H9 (cell line): ENCODE measurements around the gene DOC2A. TPM values are rescaled to one million over a fixed set of nuclear protein-coding genes. Genes with fewer than 3 reads are reported as not detected.

Source experiments
- DNase-seq: peaks from one replicate; pipeline ENCODE4 v3.0.0-alpha.2; 2017
- H2AFZ ChIP-seq: one replicate; pipeline ENCODE4 v1.6.1; 2013; ENCODE audit warnings: mild to moderate bottlenecking, low read length, control low read depth, moderate library complexity
- H2AK5ac ChIP-seq: 2 replicates; pipeline ENCODE4 v1.6.1; 2013; ENCODE audit warnings: low read length, control low read depth, mixed read lengths; ENCODE audit not compliant: insufficient read length
- H2BK120ac ChIP-seq: one replicate; pipeline ENCODE4 v1.6.1; 2013; ENCODE audit warnings: low read depth, mild to moderate bottlenecking, low read length, control low read depth, inconsistent platforms; ENCODE audit not compliant: poor library complexity, severe bottlenecking
- H2BK12ac ChIP-seq: 2 replicates; pipeline ENCODE4 v1.6.1; 2013; ENCODE audit warnings: low read length, control low read depth, mixed read lengths, low read depth; ENCODE audit not compliant: insufficient read length
- H2BK15ac ChIP-seq: 2 replicates; pipeline ENCODE4 v1.6.1; 2013; ENCODE audit warnings: low read depth, low read length, control low read depth
- H2BK20ac ChIP-seq: one replicate; pipeline ENCODE4 v1.6.1; 2013; ENCODE audit warnings: low read depth, mild to moderate bottlenecking, low read length, control low read depth, inconsistent platforms; ENCODE audit not compliant: poor library complexity, severe bottlenecking
- H2BK5ac ChIP-seq: 2 replicates; pipeline ENCODE4 v1.6.1; 2013; ENCODE audit warnings: low read length, control low read depth, mixed read lengths; ENCODE audit not compliant: insufficient read length
- H3K14ac ChIP-seq: 2 replicates; pipeline ENCODE4 v1.6.1; 2013; ENCODE audit warnings: low read length, control low read depth; ENCODE audit not compliant: insufficient read depth
- H3K18ac ChIP-seq: 2 replicates; pipeline ENCODE4 v1.6.1; 2013; ENCODE audit warnings: low read depth, mild to moderate bottlenecking, mixed read lengths, low read length, control low read depth; ENCODE audit not compliant: insufficient read length
- H3K23ac ChIP-seq: 2 replicates; pipeline ENCODE4 v1.6.1; 2013; ENCODE audit warnings: low read length, control low read depth, mixed read lengths, low read depth; ENCODE audit not compliant: insufficient read length
- H3K23me2 ChIP-seq: 2 replicates; pipeline ENCODE4 v1.6.1; 2013; ENCODE audit warnings: low read depth, mild to moderate bottlenecking, mixed read lengths, low read length, control low read depth; ENCODE audit not compliant: insufficient read length, poor library complexity, severe bottlenecking
- H3K27ac ChIP-seq: 2 replicates; pipeline ENCODE4 v1.5.1; 2013; ENCODE audit warnings: low read length, control low read depth, mixed read lengths, low read depth; ENCODE audit not compliant: insufficient read length
- H3K27me3 ChIP-seq: 2 replicates; pipeline ENCODE4 v1.6.1; 2013; ENCODE audit warnings: low read length, control low read depth, inconsistent platforms; ENCODE audit not compliant: insufficient read depth
- H3K4ac ChIP-seq: 2 replicates; pipeline ENCODE4 v1.6.1; 2013; ENCODE audit warnings: low read depth, mild to moderate bottlenecking, control low read depth, inconsistent platforms, low read length, moderate library complexity
- H3K4me1 ChIP-seq: 2 replicates; pipeline ENCODE4 v1.6.1; 2013; ENCODE audit warnings: low read length, control low read depth, inconsistent platforms; ENCODE audit not compliant: insufficient read depth
- H3K4me2 ChIP-seq: 2 replicates; pipeline ENCODE4 v1.6.1; 2013; ENCODE audit warnings: low read length, control low read depth, mixed read lengths; ENCODE audit not compliant: insufficient read length, insufficient read depth
- H3K56ac ChIP-seq: 2 replicates; pipeline ENCODE4 v1.6.1; 2013; ENCODE audit warnings: low read depth, mild to moderate bottlenecking, mixed read lengths, low read length, control low read depth; ENCODE audit not compliant: insufficient read length
- H3K79me1 ChIP-seq: 2 replicates; pipeline ENCODE4 v1.6.1; 2013; ENCODE audit warnings: low read depth, mild to moderate bottlenecking, moderate library complexity, low read length, control low read depth, inconsistent platforms; ENCODE audit not compliant: insufficient read depth, poor library complexity, severe bottlenecking
- H3K79me2 ChIP-seq: 2 replicates; pipeline ENCODE4 v1.6.1; 2013; ENCODE audit warnings: low read length, control low read depth, inconsistent platforms; ENCODE audit not compliant: insufficient read depth
- H3K9ac ChIP-seq: 2 replicates; pipeline ENCODE4 v1.6.1; 2013; ENCODE audit warnings: low read length, control low read depth, mixed read lengths; ENCODE audit not compliant: insufficient read length; ENCODE audit errors: extremely low read depth
- H3K9me3 ChIP-seq: one replicate; pipeline ENCODE4 v1.6.1; 2013; ENCODE audit warnings: low read depth, low read length, inconsistent platforms; ENCODE audit not compliant: control insufficient read depth
- H3T11ph ChIP-seq: one replicate; pipeline ENCODE4 v1.6.1; 2013; ENCODE audit warnings: mild to moderate bottlenecking, low read length, control low read depth, inconsistent platforms
- H4K20me1 ChIP-seq: one replicate; pipeline ENCODE4 v1.6.1; 2013; ENCODE audit not compliant: control insufficient read depth, insufficient read length, insufficient read depth
- H4K5ac ChIP-seq: 2 replicates; pipeline ENCODE4 v1.6.1; 2013; ENCODE audit warnings: low read depth, mild to moderate bottlenecking, mixed read lengths, low read length, control low read depth; ENCODE audit not compliant: insufficient read length
- H4K8ac ChIP-seq: replicated peaks from 2 replicates; pipeline ENCODE4 v1.6.1; 2013; ENCODE audit warnings: low read length, control low read depth, mixed read lengths, low read depth; ENCODE audit not compliant: insufficient read length
- H4K91ac ChIP-seq: 2 replicates; pipeline ENCODE4 v1.6.1; 2013; ENCODE audit warnings: low read depth, mild to moderate bottlenecking, moderate library complexity, mixed read lengths, low read length, control low read depth; ENCODE audit not compliant: insufficient read length
- H3K27ac Mint-ChIP-seq, 3 experiments: 2 replicates in 2 of 3; 3 replicates in 1 of 3; pipeline ENCODE4 v1.8.0; 2020 to 2021; ENCODE audit warnings: mixed read lengths in 3 of 3, mild to moderate bottlenecking in 1 of 3, moderate library complexity in 1 of 3
- H3K27me3 Mint-ChIP-seq: 2 replicates; pipeline ENCODE4 v1.8.0; 2021; ENCODE audit warnings: low read depth, mild to moderate bottlenecking, moderate library complexity, mixed read lengths
- H3K36me3 Mint-ChIP-seq, 3 experiments: 2 replicates in 2 of 3; 3 replicates in 1 of 3; pipeline ENCODE4 v1.8.0; 2020 to 2021; ENCODE audit warnings: low read depth in 3 of 3, mixed read lengths in 3 of 3; ENCODE audit not compliant: insufficient read depth in 1 of 3
- H3K4me1 Mint-ChIP-seq, 2 experiments: 2 replicates each; pipeline ENCODE4 v1.8.0; 2020; ENCODE audit warnings: mixed read lengths in 2 of 2
- H3K4me3 Mint-ChIP-seq, 2 experiments: 2 replicates in 1 of 2; 3 replicates in 1 of 2; pipeline ENCODE4 v1.8.0; 2020 to 2021; ENCODE audit warnings: mild to moderate bottlenecking in 2 of 2, mixed read lengths in 2 of 2, moderate library complexity in 1 of 2
- H3K9me3 Mint-ChIP-seq, 2 experiments: 2 replicates in 1 of 2; 3 replicates in 1 of 2; pipeline ENCODE4 v1.8.0; 2020; ENCODE audit warnings: mild to moderate bottlenecking in 2 of 2, mixed read lengths in 2 of 2, moderate library complexity in 1 of 2
- WGBS: extraction: QIAGEN DNeasy Blood & Tissue Kit; methylation state at CpG from one replicate; pipeline ENCODE4 v1.1.7; 2013; ENCODE audit warnings: missing lambda C conversion rate, low lambda C conversion rate, mixed read lengths; ENCODE audit not compliant: insufficient read length; ENCODE audit errors: extremely low coverage; 5-methylcytosine and 5-hydroxymethylcytosine counted together
- total RNA-seq: library from RNA; stranded (reverse); gene quantifications from 2 replicates; pipeline ENCODE4 v1.2.1, GENCODE V29; 2021
- TF ChIP-seq, protein P1 (sequence below): fragments of 200-600 bp; sonication (generic); conservative IDR thresholded peaks from 3 replicates; pipeline ENCODE4 v1.8.0; 2021; ENCODE audit warnings: antibody characterized with exemption, mild to moderate bottlenecking

The DOC2A gene
- total RNA-seq, 1 experiment from 2014 or later: 12.2 TPM

DNA sequence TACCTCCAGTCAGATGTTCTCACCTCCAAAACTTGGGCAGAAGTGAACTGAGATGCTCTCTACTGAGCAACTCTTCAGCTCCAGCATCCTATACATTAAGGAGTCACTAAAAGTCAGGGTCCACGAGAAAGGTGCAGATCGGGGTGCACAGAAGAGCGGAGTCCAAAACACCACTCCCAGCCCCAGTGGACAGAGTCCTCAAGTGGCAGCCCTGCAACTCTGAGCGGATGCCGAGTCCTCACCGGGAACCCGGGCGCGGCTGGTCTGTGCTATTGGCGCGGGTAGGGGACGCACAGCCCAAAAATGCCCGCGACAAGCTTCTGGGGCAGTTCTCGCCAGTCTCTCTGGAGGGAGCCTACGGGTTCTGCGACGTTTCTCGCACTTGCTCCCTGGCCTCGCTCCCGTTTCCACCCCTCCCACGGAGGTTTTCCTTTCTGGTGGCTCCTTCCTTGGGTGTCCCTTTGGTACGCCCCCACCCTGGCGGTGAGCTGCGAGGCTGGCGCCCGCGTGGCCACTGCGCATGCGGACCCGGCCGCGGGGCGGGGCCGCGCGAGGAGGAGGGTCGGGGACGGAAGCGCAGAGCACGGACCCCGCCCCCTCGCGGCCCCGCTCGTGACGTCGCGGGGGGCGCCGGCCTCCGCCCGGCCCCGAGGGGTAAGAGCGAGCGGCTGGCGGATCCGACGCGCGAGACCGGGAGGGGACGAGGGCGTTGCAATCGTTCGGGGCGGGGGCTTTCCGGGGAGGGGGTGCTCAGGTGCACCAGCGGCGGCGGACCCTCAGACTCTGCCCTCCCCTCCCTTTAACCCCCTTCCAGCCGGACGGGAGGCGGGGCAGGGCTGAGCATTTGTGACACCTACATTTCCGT is 49.1 kb downstream of the DOC2A start, which contains the start of gene TMEM219:
Gene TMEM219, plus strand, starts transcription at position 601 of the 865 bp plus-strand sequence. CDS start 1,065 bp downstream, outside the sequence.
- peaks cover 3 to 16% (median 16%) of the 10 kb centered on the region in 3 experiments for H3K36me3 Mint-ChIP-seq

More for the DNA sequence above, 49.1 kb downstream of the DOC2A start, which contains the start of gene TMEM219:
- no peak within 1 kb of the TSS for H4K5ac ChIP-seq
- H3K79me1 ChIP-seq: no peaks in the 10 kb centered on the region
- WGBS: no CpG with 5 or more reads among the region's 75 CpGs
- H4K91ac ChIP-seq: no peak within 1 kb of the TSS
- TF ChIP-seq, protein P1, sequence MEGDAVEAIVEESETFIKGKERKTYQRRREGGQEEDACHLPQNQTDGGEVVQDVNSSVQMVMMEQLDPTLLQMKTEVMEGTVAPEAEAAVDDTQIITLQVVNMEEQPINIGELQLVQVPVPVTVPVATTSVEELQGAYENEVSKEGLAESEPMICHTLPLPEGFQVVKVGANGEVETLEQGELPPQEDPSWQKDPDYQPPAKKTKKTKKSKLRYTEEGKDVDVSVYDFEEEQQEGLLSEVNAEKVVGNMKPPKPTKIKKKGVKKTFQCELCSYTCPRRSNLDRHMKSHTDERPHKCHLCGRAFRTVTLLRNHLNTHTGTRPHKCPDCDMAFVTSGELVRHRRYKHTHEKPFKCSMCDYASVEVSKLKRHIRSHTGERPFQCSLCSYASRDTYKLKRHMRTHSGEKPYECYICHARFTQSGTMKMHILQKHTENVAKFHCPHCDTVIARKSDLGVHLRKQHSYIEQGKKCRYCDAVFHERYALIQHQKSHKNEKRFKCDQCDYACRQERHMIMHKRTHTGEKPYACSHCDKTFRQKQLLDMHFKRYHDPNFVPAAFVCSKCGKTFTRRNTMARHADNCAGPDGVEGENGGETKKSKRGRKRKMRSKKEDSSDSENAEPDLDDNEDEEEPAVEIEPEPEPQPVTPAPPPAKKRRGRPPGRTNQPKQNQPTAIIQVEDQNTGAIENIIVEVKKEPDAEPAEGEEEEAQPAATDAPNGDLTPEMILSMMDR: peak; percentile 50
- H3K4ac ChIP-seq: no peak within 1 kb of the TSS
- H3K4me3 Mint-ChIP-seq: peak within 1 kb of the TSS; percentile 78 to 87
- no peak within 1 kb of the TSS for H2BK120ac ChIP-seq
- peak within 1 kb of the TSS; percentile 91 for H3K14ac ChIP-seq
- H3K9ac ChIP-seq: peak within 1 kb of the TSS; percentile 85
- peaks cover 4% of the 10 kb centered on the region for H3K27me3 Mint-ChIP-seq
- no peak within 1 kb of the TSS for H3K27ac ChIP-seq
- H2BK5ac ChIP-seq: no peak within 1 kb of the TSS
- no peaks in the 10 kb centered on the region for H4K20me1 ChIP-seq
- no peak within 1 kb of the TSS for H2BK20ac ChIP-seq
- no peak within 1 kb of the TSS for H3K23ac ChIP-seq
- peak within 1 kb of the TSS in 1 of 3 experiments; percentile 85; a peak in 2 of 7 replicates for H3K27ac Mint-ChIP-seq
- peak within 1 kb of the TSS; percentile 90 for H2AFZ ChIP-seq
- no peak within 1 kb of the TSS for H2BK12ac ChIP-seq
- no peak within 1 kb of the TSS for H3T11ph ChIP-seq
- peaks cover 13 to 16% of the 10 kb centered on the region in 2 experiments for H3K4me1 Mint-ChIP-seq
- H4K8ac ChIP-seq: no peak within 1 kb of the TSS
- no peaks in the 10 kb centered on the region for H3K27me3 ChIP-seq
- no peak within 1 kb of the TSS for H2AK5ac ChIP-seq
- H2BK15ac ChIP-seq: no peak within 1 kb of the TSS; the same call in 1 of the 2 replicates
- H3K4me2 ChIP-seq: peak within 1 kb of the TSS; percentile 47
- no peaks in the 10 kb centered on the region for H3K9me3 ChIP-seq
- no peaks in the 10 kb centered on the region; the same call in 1 of the 2 replicates for H3K4me1 ChIP-seq
- no peaks in the 10 kb centered on the region for H3K79me2 ChIP-seq
- H3K23me2 ChIP-seq: peaks cover 9% of the 10 kb centered on the region
- DNase-seq: peak; percentile 89
- no peaks in the 10 kb centered on the region for H3K9me3 Mint-ChIP-seq
- H3K18ac ChIP-seq: peak within 1 kb of the TSS; percentile 97
- no peak within 1 kb of the TSS for H3K56ac ChIP-seq
